WTC11 (cell line): ENCODE results near the gene AP1G2. TPM values are rescaled to one million over a fixed set of nuclear protein-coding genes. Genes with fewer than 3 reads are reported as not detected.

ENCODE experiments used
- ATAC-seq: fragments of 200-7000 bp; cut with Tn5 transposase; 2 replicates; pipeline ENCODE4 v1.10.0; 2021; ENCODE audit warnings: mild to moderate bottlenecking, moderate library complexity
- CTCF ChIA-PET: fragments of 300-600 bp; sonication (Branson Sonifier 250); formaldehyde crosslinking; loops from one replicate; lab custom pipeline; 2021; ENCODE audit warnings: antibody characterized with exemption; lab: Charles Lee
- POLR2A ChIA-PET: fragments of 350-600 bp; sonication (Branson Sonifier 250); formaldehyde crosslinking; loops from one replicate; lab custom pipeline; 2021; ENCODE audit warnings: antibody characterized with exemption; lab: Charles Lee
- DNase-seq: peaks from one replicate; pipeline ENCODE4 v3.0.0; 2021; ENCODE audit warnings: low spot score
- H3K27ac Mint-ChIP-seq: 2 replicates; pipeline ENCODE4 v1.8.0; 2021; ENCODE audit warnings: mixed read lengths
- H3K27me3 Mint-ChIP-seq: 2 replicates; pipeline ENCODE4 v1.8.0; 2021; ENCODE audit warnings: low read depth, mild to moderate bottlenecking, moderate library complexity, mixed read lengths
- H3K36me3 Mint-ChIP-seq: 2 replicates; pipeline ENCODE4 v1.8.0; 2021; ENCODE audit warnings: mixed read lengths
- H3K4me1 Mint-ChIP-seq: 2 replicates; pipeline ENCODE4 v1.8.0; 2022; ENCODE audit warnings: mixed read lengths
- H3K4me3 Mint-ChIP-seq: 2 replicates; pipeline ENCODE4 v1.8.0; 2021; ENCODE audit warnings: mild to moderate bottlenecking, moderate library complexity, mixed read lengths
- H3K9me3 Mint-ChIP-seq: 2 replicates; pipeline ENCODE4 v1.8.0; 2021; ENCODE audit warnings: mixed read lengths
- AR ChIP-seq: fragments of 250-450 bp; sonication (Bioruptor Pico); IDR thresholded peaks from 2 replicates; pipeline ENCODE4 v1.9.0; 2021; ENCODE audit warnings: mild to moderate bottlenecking
- CDX4 ChIP-seq: fragments of 250-450 bp; sonication (Bioruptor Pico); IDR thresholded peaks from 2 replicates; pipeline ENCODE4 v1.9.0; 2021; ENCODE audit warnings: moderate library complexity, mild to moderate bottlenecking, inconsistent platforms, borderline replicate concordance
- CTCF ChIP-seq: fragments of 200-600 bp; IDR thresholded peaks from 2 replicates; pipeline ENCODE4 v1.8.0; 2022; ENCODE audit warnings: antibody characterized with exemption
- EMX1 ChIP-seq: fragments of 250-450 bp; sonication (Bioruptor Pico); IDR thresholded peaks from 2 replicates; pipeline ENCODE4 v1.8.0; 2021; ENCODE audit warnings: mild to moderate bottlenecking
- GABPB1 ChIP-seq: sonication (generic); formaldehyde crosslinking; IDR thresholded peaks from 2 replicates; pipeline ENCODE4 v1.8.1; 2023; ENCODE audit warnings: mild to moderate bottlenecking, missing genetic modification reagents
- HMGXB4 ChIP-seq: sonication (generic); formaldehyde crosslinking; IDR thresholded peaks from 2 replicates; pipeline ENCODE4 v1.8.1; 2023; ENCODE audit warnings: mild to moderate bottlenecking, moderate library complexity, missing genetic modification reagents
- MAX ChIP-seq: sonication (generic); formaldehyde crosslinking; IDR thresholded peaks from 2 replicates; pipeline ENCODE4 v1.8.0; 2022; ENCODE audit warnings: mild to moderate bottlenecking, missing genetic modification reagents
- MYBL2 ChIP-seq: sonication (generic); formaldehyde crosslinking; IDR thresholded peaks from 2 replicates; pipeline ENCODE4 v1.8.1; 2023; ENCODE audit warnings: mild to moderate bottlenecking, moderate library complexity, missing genetic modification reagents
- NFE2L1 ChIP-seq: sonication (generic); formaldehyde crosslinking; IDR thresholded peaks from 2 replicates; pipeline ENCODE4 v1.8.1; 2023; ENCODE audit warnings: missing genetic modification reagents
- NR2C2 ChIP-seq: sonication (generic); formaldehyde crosslinking; IDR thresholded peaks from 2 replicates; pipeline ENCODE4 v1.8.0; 2022; ENCODE audit warnings: mild to moderate bottlenecking, missing genetic modification reagents
- ZBTB43 ChIP-seq: sonication (generic); formaldehyde crosslinking; IDR thresholded peaks from 2 replicates; pipeline ENCODE4 v1.8.1; 2023; ENCODE audit warnings: mild to moderate bottlenecking, missing genetic modification reagents
- ZNF396 ChIP-seq: fragments of 250-450 bp; sonication (Bioruptor Pico); IDR thresholded peaks from 2 replicates; pipeline ENCODE4 v1.8.0; 2021; ENCODE audit warnings: mild to moderate bottlenecking, moderate library complexity, borderline replicate concordance
- total RNA-seq: library from RNA; stranded (reverse); gene quantifications from 3 replicates; pipeline ENCODE4 v1.2.3, GENCODE V29; 2021

The AP1G2 gene
- total RNA-seq, 1 experiment from 2014 or later, result 122 TPM

- Mint-ChIP-seq H3K27ac (no peak overlapping the region; the same call in 1 of the 2 replicates), H3K9me3 (no peaks in the 10 kb centered on the region), H3K4me1 (peaks cover 40% of the 10 kb centered on the region), H3K27me3 (no peaks in the 10 kb centered on the region; the same call in 1 of the 2 replicates), H3K4me3 (no peak overlapping the region), H3K36me3 (peaks cover 36% of the 10 kb centered on the region)
- TF ChIP-seq MYBL2 (CRISPR knock-in tag) (no peak), HMGXB4 (no peak)
- ChIA-PET POLR2A (interaction anchor here (0.6 to 9.0 kb wide), 3 partner anchors 23 to 80 kb away, joined by 3 to 102 read pairs (median 5); no protein-coding TSS in a partner anchor), CTCF (interaction anchor here (0.6 to 8.7 kb wide), 8 partner anchors 9 to 181 kb away, joined by 3 to 377 read pairs (median 4); partner anchors contain the start of gene JPH4)
- no peak for DNase-seq
- no peak for ATAC-seq
Observed at GRCh38 chr14:23561259-23561658, 6.3 kb downstream of the AP1G2 start.

- POLR2A ChIA-PET, result interaction anchor here (0.6 to 9.0 kb wide), 6 partner anchors 11 to 208 kb away, joined by 3 to 102 read pairs (median 6); partner anchors contain the start of gene SLC22A17
- H3K36me3 Mint-ChIP-seq, result peaks cover 35% of the 10 kb centered on the region
- no peaks in the 10 kb centered on the region for H3K9me3 Mint-ChIP-seq
- TF ChIP-seq GABPB1 (CRISPR knock-in tag) (0 out of 2 replicates have a peak, but pooled peaks have one; percentile 5), ZNF396 (CRISPR knock-in tag) (no peak)
- no peak for ATAC-seq
- H3K4me1 Mint-ChIP-seq, result peaks cover 44% of the 10 kb centered on the region
- H3K27ac Mint-ChIP-seq, result peak overlapping the region; percentile 73
- no peak for DNase-seq
- H3K4me3 Mint-ChIP-seq, result no peak overlapping the region
- H3K27me3 Mint-ChIP-seq, result no peaks in the 10 kb centered on the region; the same call in 1 of the 2 replicates
- CTCF ChIA-PET, result interaction anchor here (0.6 to 8.7 kb wide), 31 partner anchors 9 to 351 kb away, joined by 3 to 377 read pairs (median 6); partner anchors contain the start of genes CMTM5, JPH4, MYH7 and SLC22A17
Observed at GRCh38 chr14:23559926-23560520, 7.6 kb downstream of the AP1G2 start.

- Mint-ChIP-seq H3K9me3 (no peaks in the 10 kb centered on the region), H3K27me3 (no peaks in the 10 kb centered on the region; the same call in 1 of the 2 replicates), H3K4me3 (no peak overlapping the region), H3K4me1 (peaks cover 48% of the 10 kb centered on the region), H3K36me3 (peaks cover 29% of the 10 kb centered on the region), H3K27ac (peak overlapping the region; percentile 79)
- ChIA-PET CTCF (interaction anchor here (0.6 to 8.7 kb wide), 34 partner anchors 9 to 352 kb away, joined by 3 to 377 read pairs (median 5); partner anchors contain the start of genes CMTM5, JPH4, MYH7 and PABPN1), POLR2A (interaction anchor here (1.2 to 9.0 kb wide), 7 partner anchors 8 to 207 kb away, joined by 3 to 102 read pairs (median 6); partner anchors contain the start of genes AP1G2 and SLC22A17)
- 0 out of 2 replicates have a peak, but pooled peaks have one; percentile 8 for TF ChIP-seq GABPB1 (CRISPR knock-in tag)
- TF ChIP-seq AR (CRISPR knock-in tag), result no peak
- TF ChIP-seq ZBTB43 (CRISPR knock-in tag), result no peak
- TF ChIP-seq MAX, result no peak
- TF ChIP-seq NR2C2 (CRISPR knock-in tag), result no peak
- no peak for TF ChIP-seq CDX4 (CRISPR knock-in tag)
- TF ChIP-seq CTCF, result peak; percentile 98
- TF ChIP-seq NFE2L1 (CRISPR knock-in tag), result 0 out of 2 replicates have a peak, but pooled peaks have one; percentile 16
- no peak for TF ChIP-seq EMX1 (CRISPR knock-in tag)
- peak; percentile 86 for DNase-seq
- peak; percentile 6 for ATAC-seq
Observed at GRCh38 chr14:23559010-23559925, 8.3 kb downstream of the AP1G2 start.
